Testis (tissue), 2 donors: ENCODE data around the gene LRRC38.

Experiments used
- CTCF ChIP-seq, 3 experiments: fragments of 450-650 bp in 2 of 3; fragments of 200-600 bp in 1 of 3; sonication (generic) in 1 of 3; IDR thresholded peaks; one replicate each; pipeline ENCODE4 v1.5.1; 2016 to 2019; ENCODE audit warnings: antibody characterized with exemption in 3 of 3, mild to moderate bottlenecking in 2 of 3, moderate library complexity in 1 of 3
- POLR2A ChIP-seq: fragments of 450-650 bp; IDR thresholded peaks from one replicate; pipeline ENCODE4 v1.6.1; 2017; ENCODE audit warnings: antibody characterized with exemption, mild to moderate bottlenecking, moderate library complexity

DNA sequence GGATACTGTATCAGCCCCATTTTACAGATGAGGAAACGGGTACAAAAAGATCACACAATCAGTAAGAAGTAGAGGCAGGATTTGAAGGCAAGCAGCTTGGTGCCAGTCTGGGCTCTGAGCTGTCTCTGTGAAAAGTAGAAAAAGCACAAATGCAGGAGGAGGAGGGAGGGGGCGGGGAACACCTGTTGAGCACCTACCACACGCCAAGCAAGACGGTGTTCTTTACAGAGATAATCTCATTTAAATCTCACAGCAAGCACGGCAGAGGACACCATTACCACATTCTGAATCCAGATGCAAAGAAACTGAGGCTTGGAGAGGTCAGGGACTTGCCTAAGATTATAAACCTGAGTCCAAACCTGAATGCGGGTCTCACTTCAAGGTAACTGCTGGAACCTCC is 3.3 kb downstream of the LRRC38 start:
- TF ChIP-seq POLR2A, result no peak
- TF ChIP-seq CTCF (IDR thresholded peaks at IDR 0.05), result no peak
